Activated T-cell treated with anti-CD3 and anti-CD28 coated beads, Interleukin-2, amount 50 U/mL, for 1 hour (primary cell): ENCODE data around the gene LSP1.
"Not testable (repeated sequence)": the region's sequence is repeated elsewhere in the genome, so short reads cannot be mapped to it uniquely, and the experiment has no call there.

Experiments
- DNase-seq: peaks from one replicate; pipeline ENCODE4 v3.0.0-alpha.2; 2020

The LSP1 gene

GRCh38 chr11:1879342-1879940, 26.6 kb downstream of the LSP1 start:
- DNase-seq = no peak

- no peak for DNase-seq
Measured at GRCh38 chr11:1879941-1880720, 27.2 kb downstream of the LSP1 start.

GRCh38 chr11:1880746-1881441, 28.0 kb downstream of the LSP1 start:
- DNase-seq = peak; percentile 28

- no peak for DNase-seq
Measured at GRCh38 chr11:1881442-1882264, 28.8 kb downstream of the LSP1 start.

- DNase-seq = peak; percentile 83
Measured at GRCh38 chr11:1882265-1883238, 29.7 kb downstream of the LSP1 start.

- DNase-seq = no peak
Measured at GRCh38 chr11:1883346-1884302, 30.7 kb downstream of the LSP1 start.

- DNase-seq = no peak
Measured at GRCh38 chr11:1884303-1884700, 31.4 kb downstream of the LSP1 start.

GRCh38 chr11:1886551-1886950, 33.7 kb downstream of the LSP1 start:
- not testable (repeated sequence) for DNase-seq

- peak; percentile 24 for DNase-seq
Measured at GRCh38 chr11:1887451-1888346, 34.8 kb downstream of the LSP1 start.

GRCh38 chr11:1888347-1888753, 35.5 kb downstream of the LSP1 start:
- DNase-seq = peak; percentile 22

- peak; percentile 24 for DNase-seq
Measured at GRCh38 chr11:1888811-1889210, 35.9 kb downstream of the LSP1 start.

- peak; percentile 71 for DNase-seq
Measured at GRCh38 chr11:1889224-1889930, 36.5 kb downstream of the LSP1 start.

- peak; percentile 24 for DNase-seq
Measured at GRCh38 chr11:1889941-1890855, 37.3 kb downstream of the LSP1 start.

GRCh38 chr11:1890856-1891830, 38.3 kb downstream of the LSP1 start:
- DNase-seq = peak; percentile 27

- DNase-seq = no peak
Measured at GRCh38 chr11:1891831-1892115, 38.9 kb downstream of the LSP1 start, which contains the start of gene PRR33. TSS of gene PRR33 (minus strand) at chr11:1891895. CDS start at chr11:1890584, 1,311 bp downstream.

GRCh38 chr11:1892116-1892515, 39.2 kb downstream of the LSP1 start:
- DNase-seq = no peak

- no peak for DNase-seq
Measured at GRCh38 chr11:1892558-1892957, 39.7 kb downstream of the LSP1 start.
